ENCODE measurements around the gene RGS10. TPM values are rescaled to one million over a fixed set of nuclear protein-coding genes. Genes with fewer than 3 reads are reported as not detected.
A peak's percentile ranks its signal among the peaks of the same experiment; 100 is the strongest.
"Not testable (repeated sequence)": the region's sequence is repeated elsewhere in the genome, so short reads cannot be mapped to it uniquely, and the experiment has no call there.

The RGS10 gene
- total RNA-seq, 1 donor from 2014 or later, result 46.9 TPM

DNA sequence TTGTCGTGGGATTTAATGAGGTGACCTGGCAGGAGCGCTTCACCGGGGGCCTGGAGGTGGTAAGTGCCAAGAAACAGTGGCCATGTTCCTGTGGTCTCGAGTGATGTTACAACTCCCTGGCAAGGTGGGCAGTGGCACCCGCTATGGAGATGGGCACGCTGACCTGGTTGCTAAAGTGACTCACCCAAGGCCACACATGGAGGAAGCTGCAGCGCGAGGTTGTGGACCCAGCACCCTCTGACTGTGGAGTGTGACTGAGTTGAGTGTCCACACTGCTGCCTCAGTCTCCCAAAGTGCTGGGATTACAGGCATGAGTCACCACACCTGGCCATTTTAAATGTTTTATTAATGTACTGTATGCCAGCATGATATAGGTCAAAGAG, 73.2 kb downstream of the RGS10 start:
- no peak for DNase-seq (ENCODE audit: low spot score)

- no peak for DNase-seq (ENCODE audit: low spot score)
These were observed 73.8 kb downstream of the RGS10 start for GRCh38 chr10:119468542-119469324.

GRCh38 chr10:119466655-119467054, 75.9 kb downstream of the RGS10 start:
- no peak for DNase-seq (ENCODE audit: low spot score)

DNA sequence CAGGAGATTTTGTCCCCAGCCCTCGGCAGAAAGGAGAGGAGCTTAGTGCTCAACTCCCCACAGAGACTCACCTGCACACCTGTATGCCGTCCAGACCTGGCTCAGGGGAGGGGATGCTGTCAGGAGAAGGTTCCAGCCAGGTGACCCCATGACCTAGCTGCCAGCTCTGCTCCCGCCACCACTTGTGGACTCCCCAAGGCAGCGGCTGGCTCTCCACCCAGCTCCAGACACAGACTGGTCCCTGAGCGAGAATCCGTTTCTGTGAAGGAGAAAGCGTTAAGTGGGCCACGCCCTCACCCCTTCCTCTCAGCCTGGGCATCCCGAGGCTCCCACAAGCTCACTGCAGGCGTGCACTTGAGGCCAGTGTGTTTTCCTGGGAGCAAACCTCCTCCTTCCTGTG, 76.4 kb downstream of the RGS10 start:
- no peak for DNase-seq (ENCODE audit: low spot score)

GRCh38 chr10:119465085-119465484, 77.4 kb downstream of the RGS10 start:
- no peak for DNase-seq (ENCODE audit: low spot score)

GRCh38 chr10:119463195-119463594, 79.3 kb downstream of the RGS10 start:
- not testable (repeated sequence) for DNase-seq (ENCODE audit: low spot score)

- no peak for DNase-seq (ENCODE audit: low spot score)
These were observed 79.7 kb downstream of the RGS10 start for GRCh38 chr10:119462773-119463172.

DNA sequence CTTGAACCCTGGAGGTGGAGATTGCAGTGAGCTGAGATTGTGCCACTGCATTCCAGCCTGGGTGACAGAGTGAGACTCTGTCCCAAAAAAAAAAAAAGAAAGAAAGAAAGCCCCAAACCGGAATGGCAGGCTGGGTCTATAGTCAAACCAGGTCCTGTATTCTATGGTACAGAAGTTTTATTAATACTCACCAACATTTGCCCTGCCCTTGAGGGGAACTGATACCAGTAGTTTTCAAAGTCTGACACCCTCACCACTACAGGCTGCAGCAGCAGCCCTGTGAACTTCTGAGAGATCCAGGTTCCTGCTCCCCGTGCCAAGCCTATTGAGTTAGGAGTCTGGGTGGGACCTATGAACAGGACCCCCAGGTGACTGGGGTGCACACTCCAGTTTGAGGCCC, 80.6 kb downstream of the RGS10 start:
- DNase-seq (ENCODE audit: low spot score), result no peak

- DNase-seq (ENCODE audit: low spot score), result peak; percentile 7
These were observed 81.1 kb downstream of the RGS10 start for GRCh38 chr10:119461380-119461779.

- DNase-seq (ENCODE audit: low spot score), result no peak
These were observed 81.9 kb downstream of the RGS10 start for GRCh38 chr10:119460369-119461195.

DNA sequence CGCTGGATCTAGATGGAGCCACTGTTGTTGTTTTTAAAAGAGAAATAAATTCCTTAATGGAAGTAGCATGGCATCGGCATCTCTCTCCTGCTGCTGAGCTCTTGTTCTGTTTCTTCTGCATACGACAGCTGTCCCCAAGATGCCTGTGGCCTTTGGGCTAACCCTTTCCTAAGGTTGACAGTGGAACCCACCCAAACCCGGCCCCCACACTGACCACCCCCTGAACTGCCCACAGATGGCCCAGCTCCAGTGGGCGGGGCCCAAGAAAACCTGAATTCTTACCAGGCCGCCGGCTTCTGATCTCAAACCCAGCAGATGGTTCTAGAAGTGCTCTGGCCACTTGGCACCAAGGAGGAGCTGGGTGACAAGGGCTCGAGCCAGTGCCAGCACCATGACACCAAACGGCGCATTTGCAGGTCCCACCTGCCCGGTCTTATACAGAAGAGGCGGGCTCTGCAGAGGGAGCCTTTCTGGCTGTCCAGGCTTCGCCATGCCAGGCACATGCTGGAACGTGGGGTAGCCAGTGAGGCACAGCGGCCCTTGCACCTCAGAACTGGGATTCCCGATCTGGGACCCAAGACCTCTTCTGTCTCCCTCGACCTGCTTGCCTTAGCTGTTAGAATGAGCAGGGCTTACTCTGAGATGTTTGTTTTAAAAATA, 82.7 kb downstream of the RGS10 start:
- DNase-seq (ENCODE audit: low spot score), result no peak

- DNase-seq (ENCODE audit: low spot score), result no peak
These were observed 84.4 kb downstream of the RGS10 start for GRCh38 chr10:119457966-119458766.

DNA sequence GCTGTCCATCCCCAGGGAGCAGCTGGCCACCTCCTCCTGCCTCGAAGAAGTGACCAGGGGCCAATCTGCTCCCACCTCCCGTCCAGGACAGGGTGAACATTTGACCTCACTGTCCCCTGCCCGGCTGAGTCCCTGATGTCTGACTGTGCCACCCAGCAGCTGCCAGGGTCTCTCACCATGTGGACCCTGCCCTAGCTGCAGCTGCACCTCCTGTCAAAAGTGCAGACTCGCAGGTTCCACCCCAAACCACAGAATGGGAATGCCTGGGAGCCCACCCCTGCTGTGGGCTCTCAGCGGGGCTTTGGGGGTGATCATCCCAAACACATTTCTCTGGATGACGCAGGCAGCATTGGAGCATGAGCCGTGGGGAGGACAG, 86.1 kb downstream of the RGS10 start:
- no peak for DNase-seq (ENCODE audit: low spot score)

DNA sequence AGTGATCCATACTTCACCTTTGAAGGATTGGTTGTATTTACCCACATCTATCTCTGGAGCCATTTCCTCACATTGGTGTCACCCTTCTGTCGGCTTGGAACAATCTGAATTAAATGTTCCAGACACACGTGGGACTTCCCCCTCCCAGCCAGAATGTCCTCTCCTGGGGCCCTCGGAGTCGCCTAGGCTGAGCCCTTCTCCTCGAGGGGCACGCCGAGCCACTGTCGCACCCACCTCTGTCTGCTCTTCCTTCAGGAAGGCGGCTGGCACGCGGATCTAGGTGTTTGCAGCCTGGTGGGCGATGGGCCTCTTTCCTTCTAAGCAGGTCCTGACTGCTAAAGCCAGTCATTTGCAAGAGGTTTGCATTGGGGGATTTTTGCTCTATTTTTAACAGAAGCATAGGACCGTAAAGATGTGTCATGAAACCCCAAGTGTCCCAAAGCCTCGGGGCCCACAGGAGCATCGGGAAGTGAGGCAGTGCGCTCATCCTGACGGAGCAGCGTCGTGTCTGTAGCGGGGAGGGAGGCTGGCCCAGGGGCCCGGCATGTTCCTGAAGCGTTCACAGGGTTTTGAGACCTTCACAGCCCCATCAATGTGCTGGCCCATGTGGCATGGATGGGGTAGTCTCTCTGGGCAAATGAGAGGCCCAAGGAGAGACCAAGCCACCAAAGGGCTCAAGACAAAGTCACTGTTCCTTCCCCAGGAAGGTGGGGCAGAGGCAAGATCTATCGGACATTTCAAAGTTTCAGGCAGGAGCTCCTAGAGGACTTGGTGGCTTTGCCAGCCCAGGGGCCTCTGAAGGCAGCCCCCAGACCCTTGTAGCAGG, 86.7 kb downstream of the RGS10 start:
- DNase-seq (ENCODE audit: low spot score), result no peak

DNA sequence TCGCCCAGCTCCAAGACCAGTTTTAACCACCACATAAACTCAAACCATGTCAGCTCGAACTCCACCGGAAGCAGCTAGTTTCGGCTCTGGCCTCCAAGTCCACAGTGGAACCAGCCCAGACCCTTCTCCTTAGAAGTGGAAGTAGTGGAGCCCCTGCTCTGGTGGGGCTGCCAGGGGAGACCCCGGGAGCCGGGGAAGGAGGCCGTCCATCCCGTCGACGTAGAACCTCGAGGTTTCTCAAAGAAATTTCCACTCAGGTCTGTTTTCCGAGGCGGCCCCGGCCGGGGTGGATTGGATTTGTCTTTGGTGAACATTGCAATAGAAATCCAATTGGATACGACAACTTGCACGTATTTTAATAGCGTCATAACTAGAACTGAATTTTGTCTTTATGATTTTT, 87.5 kb downstream of the RGS10 start:
- no peak for DNase-seq (ENCODE audit: low spot score)

DNA sequence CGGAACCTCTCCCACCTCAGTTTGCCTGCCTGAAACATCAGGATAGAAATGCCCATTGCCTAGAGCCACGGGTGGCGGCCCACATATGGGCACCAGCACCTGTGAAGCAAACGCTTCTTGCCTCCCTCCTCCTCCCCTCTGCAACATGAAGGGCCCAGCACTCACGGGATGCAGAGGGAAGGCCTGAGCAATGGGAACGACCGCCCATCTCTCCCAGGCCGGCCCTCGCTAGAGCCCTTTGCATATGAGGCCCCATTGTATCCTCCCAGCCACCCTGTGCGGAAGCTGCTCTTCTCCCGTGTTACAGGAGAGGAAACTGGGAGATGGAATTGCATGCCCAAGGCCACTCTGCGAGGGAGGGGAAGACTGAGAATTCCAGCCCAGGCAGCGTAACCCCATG, 88.2 kb downstream of the RGS10 start:
- DNase-seq (ENCODE audit: low spot score), result no peak

DNA sequence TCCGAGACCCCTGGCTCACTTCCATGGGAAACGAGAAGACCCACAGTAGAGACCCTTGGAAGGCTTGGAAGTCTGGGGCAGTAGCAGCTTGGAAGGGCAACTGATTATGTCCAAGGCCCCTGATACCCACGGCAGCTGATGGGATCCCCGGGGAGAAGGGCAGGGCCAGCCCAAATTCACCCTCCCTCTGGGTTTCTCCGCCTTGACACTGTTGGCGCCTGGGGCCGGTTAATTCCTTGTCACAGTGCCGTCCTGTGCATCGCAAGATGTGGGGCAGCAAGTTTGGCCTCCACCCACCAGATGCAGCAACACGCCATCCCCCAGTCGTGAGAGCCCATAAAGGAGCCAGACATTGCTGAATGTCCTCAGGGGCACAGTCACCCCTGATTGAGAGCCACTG, 89.2 kb downstream of the RGS10 start:
- DNase-seq (ENCODE audit: low spot score), result no peak

DNA sequence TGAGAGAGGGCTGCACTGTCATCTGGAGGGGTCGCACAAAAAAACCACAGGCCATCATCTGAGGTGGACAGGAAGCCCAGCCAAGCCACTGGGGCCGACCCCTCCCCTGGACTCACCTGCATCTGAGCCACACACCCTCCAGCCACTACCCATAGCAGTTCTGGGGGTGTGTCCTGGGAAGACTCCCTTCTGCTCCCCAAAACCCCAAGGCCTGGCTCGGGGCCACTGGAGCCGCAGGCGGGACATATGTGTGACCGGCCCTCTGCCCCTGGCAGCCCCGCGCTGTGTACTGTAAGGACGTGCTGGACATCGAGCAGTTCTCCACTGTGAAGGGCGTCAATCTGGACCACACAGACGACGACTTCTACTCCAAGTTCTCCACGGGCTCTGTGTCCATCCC, 90.1 kb downstream of the RGS10 start:
- no peak for DNase-seq (ENCODE audit: low spot score)

- DNase-seq (ENCODE audit: low spot score), result no peak
These were observed 91.1 kb downstream of the RGS10 start for GRCh38 chr10:119451300-119451896.

GRCh38 chr10:119450606-119451299, 91.8 kb downstream of the RGS10 start:
- no peak for DNase-seq (ENCODE audit: low spot score)
